ENCODE data around the gene SERGEF.

Gene SERGEF

GRCh38 chr11:17855531-17856290, 157.1 kb downstream of the SERGEF start:
- DNase-seq = no peak

GRCh38 chr11:17853280-17853679, 159.6 kb downstream of the SERGEF start:
- DNase-seq = no peak

GRCh38 chr11:17852246-17852645, 160.6 kb downstream of the SERGEF start:
- DNase-seq = no peak

GRCh38 chr11:17851697-17852096, 161.2 kb downstream of the SERGEF start:
- no peak for DNase-seq

- no peak for DNase-seq
Observed at GRCh38 chr11:17850336-17850735, 162.5 kb downstream of the SERGEF start.

- DNase-seq = no peak
Observed at GRCh38 chr11:17848715-17849114, 164.1 kb downstream of the SERGEF start.

- DNase-seq = no peak
Observed at GRCh38 chr11:17846852-17847453, 165.9 kb downstream of the SERGEF start.

DNA sequence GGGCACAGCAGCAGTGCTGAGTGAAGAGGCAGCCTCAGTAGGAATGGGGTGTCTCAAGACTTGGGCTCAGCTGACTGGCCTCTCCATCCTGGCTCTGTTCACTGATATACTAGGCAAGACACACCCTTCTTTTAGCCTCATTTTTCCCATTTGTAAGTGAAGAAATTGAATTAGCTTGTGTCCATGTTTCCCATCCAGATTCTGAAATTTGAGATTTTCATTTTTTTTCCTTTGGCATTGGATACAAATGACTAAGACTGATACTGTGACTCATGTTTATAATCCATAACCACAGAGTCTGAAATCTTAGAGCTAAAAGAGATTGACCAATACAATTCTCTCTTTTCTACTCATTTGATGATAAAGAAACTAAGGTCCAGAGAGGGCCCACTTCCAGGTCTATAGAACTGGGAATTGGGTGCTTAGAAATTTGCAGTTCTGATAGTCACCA, 167.4 kb downstream of the SERGEF start:
- DNase-seq = no peak

GRCh38 chr11:17840101-17840548, 172.7 kb downstream of the SERGEF start:
- DNase-seq = no peak

DNA sequence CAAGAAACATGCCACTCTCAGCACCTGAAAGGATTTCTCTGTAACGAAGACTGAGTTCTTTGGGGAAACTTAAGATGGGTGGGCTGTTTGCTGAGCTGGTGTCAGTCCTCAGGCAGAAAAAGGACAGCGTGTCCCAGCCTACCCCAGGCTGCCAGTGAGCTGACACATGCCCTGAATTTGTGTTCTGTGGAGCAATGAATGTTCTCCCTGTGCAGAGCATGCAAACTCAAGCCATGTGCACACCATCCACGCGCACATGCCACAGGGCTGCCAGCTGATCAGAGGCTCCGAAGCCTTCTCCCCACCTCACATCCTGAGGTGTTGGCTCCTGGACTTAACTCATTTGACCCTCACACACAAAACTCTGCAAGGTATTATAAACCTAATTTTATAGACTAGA, 173.4 kb downstream of the SERGEF start:
- no peak for DNase-seq

DNA sequence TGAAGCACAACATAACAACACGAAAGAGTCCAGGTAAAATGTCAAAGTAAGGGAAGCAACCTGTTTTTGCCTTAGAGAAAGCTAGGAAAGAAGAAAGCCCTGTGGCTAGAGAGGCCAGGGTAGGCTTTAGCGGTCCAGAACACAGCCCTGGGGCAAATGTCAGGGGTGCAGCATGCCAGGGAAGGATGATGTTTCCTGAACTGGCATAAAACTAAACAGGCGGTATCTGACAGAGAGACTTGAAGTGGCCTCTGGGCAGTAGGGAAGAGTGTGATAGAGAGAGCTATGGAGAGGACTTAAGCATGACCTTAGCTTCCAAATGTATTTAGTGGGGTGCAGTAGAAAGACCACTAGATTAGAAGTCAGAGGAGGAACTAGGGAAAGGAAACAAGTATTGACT, 174.7 kb downstream of the SERGEF start:
- no peak for DNase-seq

DNA sequence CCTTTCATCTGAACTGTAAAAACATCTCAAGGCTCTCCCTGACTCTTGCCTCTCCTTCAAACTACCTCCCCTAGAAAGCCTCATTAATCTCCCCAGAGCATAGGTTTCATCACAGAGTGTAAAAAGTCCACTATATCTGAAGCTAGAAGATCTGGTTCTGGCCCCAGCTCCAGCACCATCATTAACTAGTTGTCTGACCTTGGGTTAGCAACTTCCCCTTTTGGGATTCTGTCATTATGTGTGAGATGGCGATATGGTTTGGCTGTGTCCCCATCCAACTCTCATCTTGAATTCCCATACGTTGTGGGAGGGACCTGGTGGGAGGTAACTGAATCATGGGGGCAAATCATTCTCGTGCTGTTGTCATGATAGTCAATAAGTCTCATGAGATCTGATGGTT, 181.0 kb downstream of the SERGEF start:
- DNase-seq = no peak

- no peak for DNase-seq
Observed at GRCh38 chr11:17831228-17831627, 181.6 kb downstream of the SERGEF start.

DNA sequence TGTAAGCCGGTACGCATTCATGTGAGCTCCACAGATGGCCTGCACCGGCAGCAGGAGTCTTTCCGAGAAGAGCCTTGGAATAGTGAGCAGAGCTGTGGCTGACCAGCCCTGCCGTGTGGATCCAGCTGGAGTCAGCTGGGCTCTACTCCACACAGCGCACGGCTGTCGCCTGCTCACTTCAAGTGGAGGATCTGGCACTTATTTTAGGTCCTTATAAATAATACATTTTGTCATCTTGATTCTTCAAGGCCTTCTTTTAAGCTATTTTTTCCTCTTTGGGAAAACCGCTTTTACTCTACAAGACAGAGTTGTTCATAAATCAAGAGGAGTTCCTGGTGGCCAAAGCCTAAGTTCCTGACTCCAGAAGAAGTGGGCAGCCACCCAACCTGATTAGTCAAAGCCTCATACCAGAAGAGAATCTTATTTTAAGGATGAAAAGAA, 184.5 kb downstream of the SERGEF start:
- DNase-seq = no peak

GRCh38 chr11:17827006-17827405, 185.8 kb downstream of the SERGEF start:
- no peak for DNase-seq

- no peak for DNase-seq
Observed at GRCh38 chr11:17822401-17822781, 190.5 kb downstream of the SERGEF start.

- DNase-seq = no peak
Observed at GRCh38 chr11:17821648-17822400, 191.0 kb downstream of the SERGEF start.

DNA sequence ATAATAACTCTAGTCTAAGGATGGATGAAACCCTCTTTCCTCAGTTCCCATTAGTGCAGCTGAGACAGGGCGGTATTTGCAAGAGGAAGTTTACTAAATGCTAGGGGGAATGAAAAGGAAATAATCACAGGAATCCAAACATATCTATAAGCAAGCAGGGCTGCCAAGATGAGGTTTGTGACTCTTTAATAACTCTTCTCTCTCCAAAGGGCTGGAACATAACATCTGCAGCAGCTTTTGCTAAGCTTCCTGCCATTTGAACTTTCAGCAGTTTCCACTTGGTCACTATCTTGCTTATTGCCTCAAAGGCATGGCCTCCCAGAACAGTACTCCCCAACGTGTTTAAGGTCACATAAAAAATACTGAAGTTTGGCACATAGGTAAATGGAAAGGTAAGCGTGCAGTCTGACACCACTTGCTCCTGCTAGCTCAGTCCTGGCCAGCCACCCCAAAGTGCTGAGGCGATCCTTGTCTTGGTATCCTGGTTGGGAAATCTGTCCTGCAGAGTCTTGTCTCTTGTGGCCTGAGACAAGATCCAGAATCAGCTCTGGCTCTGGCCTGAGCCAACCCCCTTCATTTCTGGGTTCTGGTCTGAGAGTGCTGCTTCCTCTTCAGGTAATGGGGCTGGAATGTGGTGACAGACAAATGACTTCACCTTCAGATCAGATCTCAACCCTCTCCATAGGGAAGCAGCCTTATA, 196.5 kb downstream of the SERGEF start:
- DNase-seq = no peak

- DNase-seq = no peak
Observed at GRCh38 chr11:17814546-17814945, 198.3 kb downstream of the SERGEF start.

DNA sequence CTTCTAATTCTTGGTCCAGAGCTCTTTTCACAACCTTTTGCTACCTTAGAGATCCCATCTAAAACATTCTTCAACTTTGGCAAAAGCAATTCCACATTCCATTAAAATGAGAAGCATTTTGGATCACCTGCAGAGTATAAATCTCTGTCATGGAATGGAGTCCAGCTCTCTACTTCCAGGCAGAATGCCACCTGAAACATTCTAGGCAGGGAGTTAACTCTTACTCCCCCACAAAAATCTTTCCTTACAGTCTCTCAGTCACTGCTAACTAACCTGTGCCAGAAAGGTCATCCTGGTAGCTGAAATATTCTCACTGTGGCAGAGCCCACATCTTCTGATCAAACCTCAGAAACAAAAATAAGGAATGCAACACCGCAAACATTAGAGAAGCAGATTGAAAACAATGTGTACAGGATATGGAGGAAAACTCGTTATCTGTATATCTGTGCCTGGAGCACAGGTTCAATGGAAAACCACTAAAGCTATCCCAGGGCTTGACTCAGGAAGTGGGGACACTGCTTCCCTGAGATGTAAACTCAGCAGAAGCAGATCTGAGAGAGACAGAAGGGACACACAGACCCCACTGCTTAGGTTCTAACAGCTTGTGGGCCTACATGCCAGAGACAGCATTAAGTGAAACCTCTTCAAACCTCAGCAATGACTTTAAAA, 199.3 kb downstream of the SERGEF start:
- DNase-seq = no peak

- no peak for DNase-seq
Observed at GRCh38 chr11:17812865-17813187, 200.0 kb downstream of the SERGEF start.

GRCh38 chr11:17812091-17812864, 200.6 kb downstream of the SERGEF start:
- no peak for DNase-seq

Data from central memory CD4-positive, alpha-beta T cell (primary cell).